Thoracic aorta (tissue), 2 donors: ENCODE measurements around the gene PRSS36. TPM values are rescaled to one million over a fixed set of nuclear protein-coding genes. Genes with fewer than 3 reads are reported as not detected.

Experiments
- ATAC-seq: fragments of 150-250 bp; one replicate; pipeline ENCODE4 v1.8.0; 2017; ENCODE audit warnings: low read depth; ENCODE audit not compliant: insufficient number of reproducible peaks, low FRiP score
- DNase-seq: peaks from one replicate; pipeline ENCODE4 v3.0.0-alpha.2; 2020; ENCODE audit warnings: low spot score
- H3K27ac ChIP-seq, 2 donors: fragments of 200-600 bp; sonication (generic); 1 replicate in 1 of 2; 2 replicates in 1 of 2; pipeline ENCODE4 v1.5.1; 2016; ENCODE audit warnings: mild to moderate bottlenecking in 2 of 2, moderate library complexity in 2 of 2
- H3K27me3 ChIP-seq: fragments of 200-600 bp; sonication (generic); replicated peaks from 2 replicates; pipeline ENCODE4 v1.6.0; 2016; ENCODE audit warnings: mild to moderate bottlenecking; ENCODE audit not compliant: insufficient read depth
- H3K36me3 ChIP-seq: fragments of 200-600 bp; sonication (generic); one replicate; pipeline ENCODE4 v1.5.1; 2016
- H3K4me1 ChIP-seq, 2 donors: fragments of 200-600 bp; sonication (generic); 1 replicate in 1 of 2; 2 replicates in 1 of 2; pipeline versions ENCODE4 v1.5.1 to v1.6.0; 2016; ENCODE audit warnings: low read depth in 2 of 2, mild to moderate bottlenecking in 1 of 2; ENCODE audit not compliant: control insufficient read depth in 1 of 2
- H3K4me3 ChIP-seq: fragments of 200-600 bp; sonication (generic); 2 replicates; pipeline ENCODE4 v1.5.1; 2016; ENCODE audit warnings: mild to moderate bottlenecking
- H3K9me3 ChIP-seq: fragments of 200-600 bp; sonication (generic); 2 replicates; pipeline ENCODE4 v1.5.1; 2016
- total RNA-seq, 2 donors: library from RNA; depleted of rRNA; stranded (reverse); fragments of >200 nt; gene quantifications; one replicate each; pipeline versions ENCODE4 v1.1.0 to v1.2.3, GENCODE V29; 2016
- TF ChIP-seq, protein P1 (sequence below): fragments of 200-600 bp; sonication (generic); IDR thresholded peaks from one replicate; pipeline ENCODE4 v1.5.1; 2019; ENCODE audit warnings: antibody characterized with exemption

PRSS36 gene
- total RNA-seq, 2 donors from 2014 or later: 1.3 to 14.8 TPM

- no peaks in the 10 kb centered on the region for H3K4me1 ChIP-seq
- no peak overlapping the region for H3K4me3 ChIP-seq
- no peaks in the 10 kb centered on the region for H3K9me3 ChIP-seq
- TF ChIP-seq, protein P1, sequence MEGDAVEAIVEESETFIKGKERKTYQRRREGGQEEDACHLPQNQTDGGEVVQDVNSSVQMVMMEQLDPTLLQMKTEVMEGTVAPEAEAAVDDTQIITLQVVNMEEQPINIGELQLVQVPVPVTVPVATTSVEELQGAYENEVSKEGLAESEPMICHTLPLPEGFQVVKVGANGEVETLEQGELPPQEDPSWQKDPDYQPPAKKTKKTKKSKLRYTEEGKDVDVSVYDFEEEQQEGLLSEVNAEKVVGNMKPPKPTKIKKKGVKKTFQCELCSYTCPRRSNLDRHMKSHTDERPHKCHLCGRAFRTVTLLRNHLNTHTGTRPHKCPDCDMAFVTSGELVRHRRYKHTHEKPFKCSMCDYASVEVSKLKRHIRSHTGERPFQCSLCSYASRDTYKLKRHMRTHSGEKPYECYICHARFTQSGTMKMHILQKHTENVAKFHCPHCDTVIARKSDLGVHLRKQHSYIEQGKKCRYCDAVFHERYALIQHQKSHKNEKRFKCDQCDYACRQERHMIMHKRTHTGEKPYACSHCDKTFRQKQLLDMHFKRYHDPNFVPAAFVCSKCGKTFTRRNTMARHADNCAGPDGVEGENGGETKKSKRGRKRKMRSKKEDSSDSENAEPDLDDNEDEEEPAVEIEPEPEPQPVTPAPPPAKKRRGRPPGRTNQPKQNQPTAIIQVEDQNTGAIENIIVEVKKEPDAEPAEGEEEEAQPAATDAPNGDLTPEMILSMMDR: no peak
- H3K36me3 ChIP-seq: peaks cover 58% of the 10 kb centered on the region
- DNase-seq (no peak), ATAC-seq (no peak)
- H3K27me3 ChIP-seq: no peaks in the 10 kb centered on the region
- peak overlapping the region in 1 of 2 donors; percentile 64 for H3K27ac ChIP-seq
These were observed 20.1 kb downstream of the PRSS36 start for GRCh38 chr16:31129568-31130335.

DNA sequence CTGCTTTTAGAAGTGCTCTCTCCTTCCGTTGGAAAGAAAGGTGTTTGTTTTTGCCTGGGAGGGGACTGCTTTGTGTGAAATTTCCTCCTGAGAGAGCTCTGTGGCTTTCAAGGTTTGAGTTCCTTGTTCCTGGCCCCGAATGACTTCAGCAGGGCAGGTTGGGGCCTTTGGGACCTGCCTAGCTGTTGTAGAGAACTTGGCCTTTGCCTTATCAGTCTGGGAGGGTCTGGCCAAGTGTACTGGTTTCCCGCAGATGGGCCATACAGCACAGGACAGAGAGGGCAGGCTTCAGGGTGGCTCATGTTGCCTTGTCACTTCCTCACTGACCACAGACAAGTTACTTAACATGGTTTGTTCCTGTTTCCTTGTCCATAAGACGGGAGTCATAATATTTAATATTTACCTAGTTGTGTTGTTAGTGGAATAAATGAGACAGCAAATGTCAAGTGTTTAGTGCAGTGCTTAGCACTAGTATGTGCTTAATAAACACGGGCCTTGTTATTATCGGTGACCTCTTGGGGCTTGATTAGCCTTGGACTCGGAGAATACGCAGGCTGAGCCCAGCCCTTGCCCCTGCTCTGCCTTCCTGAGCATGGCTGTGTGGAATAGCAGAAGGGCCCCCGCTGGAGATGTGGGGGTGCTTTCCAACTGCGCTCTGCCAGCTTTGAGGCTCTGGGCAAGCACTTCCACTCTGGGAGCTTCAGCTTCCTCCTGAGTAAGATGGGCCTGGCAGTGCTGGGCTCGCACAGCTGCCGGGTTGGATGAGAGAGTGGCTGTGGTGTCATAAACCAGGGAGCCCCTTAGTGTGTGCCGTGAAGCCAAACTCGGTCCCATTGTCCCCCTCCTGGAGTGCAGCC lies 20.9 kb downstream of the PRSS36 start:
- Histone ChIP-seq H3K36me3 (peaks cover 62% of the 10 kb centered on the region), H3K27ac (peak overlapping the region in 1 of 2 donors; percentile 64), H3K4me1 (no peaks in the 10 kb centered on the region), H3K27me3 (no peaks in the 10 kb centered on the region), H3K9me3 (no peaks in the 10 kb centered on the region), H3K4me3 (no peak overlapping the region)
- no peak for ATAC-seq
- TF ChIP-seq, protein P1: no peak
- DNase-seq: no peak

DNA sequence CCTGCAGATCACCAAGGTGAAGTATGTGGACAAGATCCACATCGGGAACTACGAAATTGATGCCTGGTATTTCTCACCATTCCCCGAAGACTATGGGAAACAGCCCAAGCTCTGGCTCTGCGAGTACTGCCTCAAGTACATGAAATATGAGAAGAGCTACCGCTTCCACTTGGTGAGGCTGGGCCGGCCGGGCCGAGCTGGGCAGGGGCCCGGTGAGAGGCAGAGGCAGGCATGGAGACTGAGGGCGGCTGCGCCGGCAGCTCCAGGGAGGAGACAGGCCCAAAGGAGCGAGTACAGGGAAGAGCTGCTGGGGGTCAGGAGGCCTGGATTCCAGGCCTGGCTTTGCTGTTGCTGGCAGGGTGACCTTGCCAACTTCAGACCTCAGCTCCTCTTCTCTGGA lies 22.7 kb downstream of the PRSS36 start:
- H3K27ac ChIP-seq: no peak overlapping the region
- H3K4me1 ChIP-seq: no peaks in the 10 kb centered on the region
- TF ChIP-seq, protein P1: no peak

GRCh38 chr16:31125844-31126243 lies 24.0 kb downstream of the PRSS36 start:
- no peak for ATAC-seq

More for the DNA sequence above, 22.7 kb downstream of the PRSS36 start:
- ATAC-seq (no peak), DNase-seq (no peak)
- no peak overlapping the region for H3K4me3 ChIP-seq
- H3K27me3 ChIP-seq: no peaks in the 10 kb centered on the region
- H3K9me3 ChIP-seq: no peaks in the 10 kb centered on the region
- peaks cover 60% of the 10 kb centered on the region for H3K36me3 ChIP-seq

More at GRCh38 chr16:31125844-31126243, 24.0 kb downstream of the PRSS36 start:
- Histone ChIP-seq H3K4me3 (no peak overlapping the region), H3K27ac (no peak overlapping the region), H3K4me1 (no peaks in the 10 kb centered on the region), H3K27me3 (no peaks in the 10 kb centered on the region), H3K36me3 (peaks cover 58% of the 10 kb centered on the region), H3K9me3 (no peaks in the 10 kb centered on the region)
- DNase-seq: no peak
- TF ChIP-seq, protein P1: no peak
